WTC11 (cell line): ENCODE results near the gene PRKN. TPM values are rescaled to one million over a fixed set of nuclear protein-coding genes. Genes with fewer than 3 reads are reported as not detected.

Experiments
- ATAC-seq: fragments of 200-7000 bp; cut with Tn5 transposase; 2 replicates; pipeline ENCODE4 v1.10.0; 2021; ENCODE audit warnings: mild to moderate bottlenecking, moderate library complexity
- CTCF ChIA-PET: fragments of 300-600 bp; sonication (Branson Sonifier 250); formaldehyde crosslinking; loops from one replicate; lab custom pipeline; 2021; ENCODE audit warnings: antibody characterized with exemption; lab: Charles Lee
- POLR2A ChIA-PET: fragments of 350-600 bp; sonication (Branson Sonifier 250); formaldehyde crosslinking; loops from one replicate; lab custom pipeline; 2021; ENCODE audit warnings: antibody characterized with exemption; lab: Charles Lee
- DNase-seq: peaks from one replicate; pipeline ENCODE4 v3.0.0; 2021; ENCODE audit warnings: low spot score
- H3K27ac Mint-ChIP-seq: 2 replicates; pipeline ENCODE4 v1.8.0; 2021; ENCODE audit warnings: mixed read lengths
- H3K27me3 Mint-ChIP-seq: 2 replicates; pipeline ENCODE4 v1.8.0; 2021; ENCODE audit warnings: low read depth, mild to moderate bottlenecking, moderate library complexity, mixed read lengths
- H3K36me3 Mint-ChIP-seq: 2 replicates; pipeline ENCODE4 v1.8.0; 2021; ENCODE audit warnings: mixed read lengths
- H3K4me1 Mint-ChIP-seq: 2 replicates; pipeline ENCODE4 v1.8.0; 2022; ENCODE audit warnings: mixed read lengths
- H3K4me3 Mint-ChIP-seq: 2 replicates; pipeline ENCODE4 v1.8.0; 2021; ENCODE audit warnings: mild to moderate bottlenecking, moderate library complexity, mixed read lengths
- H3K9me3 Mint-ChIP-seq: 2 replicates; pipeline ENCODE4 v1.8.0; 2021; ENCODE audit warnings: mixed read lengths
- CBFB ChIP-seq: sonication (generic); formaldehyde crosslinking; IDR thresholded peaks from 2 replicates; pipeline ENCODE4 v1.8.1; 2022; ENCODE audit warnings: mild to moderate bottlenecking, low read depth, missing genetic modification reagents
- CREM ChIP-seq: sonication (generic); formaldehyde crosslinking; IDR thresholded peaks from 2 replicates; pipeline ENCODE4 v1.8.1; 2022; ENCODE audit warnings: mild to moderate bottlenecking, missing genetic modification reagents, moderate library complexity
- E2F4 ChIP-seq: sonication (generic); formaldehyde crosslinking; IDR thresholded peaks from 2 replicates; pipeline ENCODE4 v1.8.1; 2022; ENCODE audit warnings: low read depth, mild to moderate bottlenecking, moderate library complexity, missing genetic modification reagents, borderline replicate concordance
- EMX1 ChIP-seq: fragments of 250-450 bp; sonication (Bioruptor Pico); IDR thresholded peaks from 2 replicates; pipeline ENCODE4 v1.8.0; 2021; ENCODE audit warnings: mild to moderate bottlenecking
- IRF1 ChIP-seq: sonication (generic); formaldehyde crosslinking; IDR thresholded peaks from 2 replicates; pipeline ENCODE4 v1.8.0; 2023; ENCODE audit warnings: missing genetic modification reagents
- KAT7 ChIP-seq: sonication (generic); formaldehyde crosslinking; IDR thresholded peaks from 2 replicates; pipeline ENCODE4 v1.8.1; 2023; ENCODE audit warnings: missing genetic modification reagents, mild to moderate bottlenecking, borderline replicate concordance
- PRRX2 ChIP-seq: fragments of 250-450 bp; sonication (Bioruptor Pico); IDR thresholded peaks from 2 replicates; pipeline ENCODE4 v1.8.0; 2021; ENCODE audit warnings: mild to moderate bottlenecking
- RORB ChIP-seq: fragments of 250-450 bp; sonication (Bioruptor Pico); IDR thresholded peaks from 2 replicates; pipeline ENCODE4 v1.9.0; 2021; ENCODE audit warnings: mild to moderate bottlenecking
- SMAD3 ChIP-seq: sonication (generic); formaldehyde crosslinking; IDR thresholded peaks from 2 replicates; pipeline ENCODE4 v1.8.0; 2022; ENCODE audit warnings: missing genetic modification reagents, mild to moderate bottlenecking, borderline replicate concordance
- STAT6 ChIP-seq: sonication (generic); formaldehyde crosslinking; conservative IDR thresholded peaks from 2 replicates; pipeline ENCODE4 v1.8.1; 2023; ENCODE audit warnings: mild to moderate bottlenecking, low read depth, missing genetic modification reagents, moderate library complexity
- ZNF423 ChIP-seq: fragments of 250-450 bp; sonication (Bioruptor Pico); IDR thresholded peaks from 2 replicates; pipeline ENCODE4 v2.1.2; 2022; ENCODE audit warnings: mild to moderate bottlenecking, moderate library complexity
- ZNF425 ChIP-seq: fragments of 250-450 bp; sonication (Bioruptor Pico); conservative IDR thresholded peaks from 2 replicates; pipeline ENCODE4 v1.9.0; 2021; ENCODE audit warnings: mild to moderate bottlenecking
- total RNA-seq: library from RNA; stranded (reverse); gene quantifications from 3 replicates; pipeline ENCODE4 v1.2.3, GENCODE V29; 2021
- TF ChIP-seq, protein P1 (sequence below): sonication (generic); formaldehyde crosslinking; IDR thresholded peaks from 2 replicates; pipeline ENCODE4 v1.8.0; 2022; ENCODE audit warnings: mild to moderate bottlenecking, missing genetic modification reagents
- TF ChIP-seq, protein P2 (sequence below): fragments of 250-450 bp; sonication (Bioruptor Pico); IDR thresholded peaks from 2 replicates; pipeline ENCODE4 v1.9.0; 2021; ENCODE audit warnings: mild to moderate bottlenecking
- TF ChIP-seq, protein P3 (sequence below): fragments of 250-450 bp; sonication (Bioruptor Pico); IDR thresholded peaks from 2 replicates; pipeline ENCODE4 v2.1.2; 2022; ENCODE audit warnings: mild to moderate bottlenecking, moderate library complexity

PRKN gene
- total RNA-seq, 1 experiment from 2014 or later, result 0.59 TPM

DNA sequence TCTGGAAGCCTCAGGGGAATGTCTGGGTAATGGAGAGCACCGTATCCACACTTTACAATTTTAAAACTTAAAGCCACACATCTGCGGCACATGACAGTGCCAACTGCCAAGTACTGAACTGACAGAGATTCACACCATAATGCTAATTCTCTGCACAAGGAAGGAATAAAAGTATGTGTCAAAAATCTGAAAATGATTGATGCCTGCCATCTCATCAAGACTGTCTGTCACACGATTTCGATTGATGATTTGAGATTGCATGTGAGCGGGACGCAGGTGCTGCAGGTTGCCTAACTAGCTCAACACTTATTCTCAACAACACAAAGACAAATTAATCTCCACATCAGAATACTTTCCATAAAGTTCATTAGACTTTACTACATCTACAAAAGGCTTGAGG lies 391.2 kb downstream of the PRKN start:
- DNase-seq, result no peak
- ChIA-PET CTCF (no interaction called here), POLR2A (no interaction called here)
- TF ChIP-seq CREM (CRISPR knock-in tag) (no peak), ZNF425 (CRISPR knock-in tag) (no peak), PRRX2 (CRISPR knock-in tag) (no peak), RORB (CRISPR knock-in tag) (no peak), STAT6 (no peak), IRF1 (CRISPR knock-in tag) (no peak)
- no peak overlapping the region for H3K27ac Mint-ChIP-seq
- ATAC-seq, result no peak
- no peak overlapping the region for H3K4me3 Mint-ChIP-seq
- no peaks in the 10 kb centered on the region for H3K4me1 Mint-ChIP-seq
- no peaks in the 10 kb centered on the region; the same call in 1 of the 2 replicates for H3K27me3 Mint-ChIP-seq
- H3K36me3 Mint-ChIP-seq, result peaks cover 10% of the 10 kb centered on the region; the same call in 1 of the 2 replicates
- H3K9me3 Mint-ChIP-seq, result peaks cover 27% of the 10 kb centered on the region

GRCh38 chr6:162332365-162332764 lies 395.2 kb downstream of the PRKN start:
- CTCF ChIA-PET, result no interaction called here
- Mint-ChIP-seq H3K27ac (no peak overlapping the region), H3K27me3 (no peaks in the 10 kb centered on the region), H3K36me3 (peaks cover under 1% of the 10 kb centered on the region; the same call in 1 of the 2 replicates), H3K9me3 (peaks cover 19% of the 10 kb centered on the region), H3K4me1 (no peaks in the 10 kb centered on the region), H3K4me3 (no peak overlapping the region)
- ATAC-seq, result no peak
- TF ChIP-seq EMX1 (CRISPR knock-in tag) (no peak), ZNF423 (CRISPR knock-in tag) (no peak), RORB (CRISPR knock-in tag) (no peak), IRF1 (CRISPR knock-in tag) (no peak), CBFB (CRISPR knock-in tag) (no peak), SMAD3 (CRISPR knock-in tag) (no peak), KAT7 (CRISPR knock-in tag) (no peak), E2F4 (CRISPR knock-in tag) (no peak)
- TF ChIP-seq, protein P1, sequence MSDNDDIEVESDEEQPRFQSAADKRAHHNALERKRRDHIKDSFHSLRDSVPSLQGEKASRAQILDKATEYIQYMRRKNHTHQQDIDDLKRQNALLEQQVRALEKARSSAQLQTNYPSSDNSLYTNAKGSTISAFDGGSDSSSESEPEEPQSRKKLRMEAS (CRISPR knock-in tag), result no peak
- TF ChIP-seq, protein P2, sequence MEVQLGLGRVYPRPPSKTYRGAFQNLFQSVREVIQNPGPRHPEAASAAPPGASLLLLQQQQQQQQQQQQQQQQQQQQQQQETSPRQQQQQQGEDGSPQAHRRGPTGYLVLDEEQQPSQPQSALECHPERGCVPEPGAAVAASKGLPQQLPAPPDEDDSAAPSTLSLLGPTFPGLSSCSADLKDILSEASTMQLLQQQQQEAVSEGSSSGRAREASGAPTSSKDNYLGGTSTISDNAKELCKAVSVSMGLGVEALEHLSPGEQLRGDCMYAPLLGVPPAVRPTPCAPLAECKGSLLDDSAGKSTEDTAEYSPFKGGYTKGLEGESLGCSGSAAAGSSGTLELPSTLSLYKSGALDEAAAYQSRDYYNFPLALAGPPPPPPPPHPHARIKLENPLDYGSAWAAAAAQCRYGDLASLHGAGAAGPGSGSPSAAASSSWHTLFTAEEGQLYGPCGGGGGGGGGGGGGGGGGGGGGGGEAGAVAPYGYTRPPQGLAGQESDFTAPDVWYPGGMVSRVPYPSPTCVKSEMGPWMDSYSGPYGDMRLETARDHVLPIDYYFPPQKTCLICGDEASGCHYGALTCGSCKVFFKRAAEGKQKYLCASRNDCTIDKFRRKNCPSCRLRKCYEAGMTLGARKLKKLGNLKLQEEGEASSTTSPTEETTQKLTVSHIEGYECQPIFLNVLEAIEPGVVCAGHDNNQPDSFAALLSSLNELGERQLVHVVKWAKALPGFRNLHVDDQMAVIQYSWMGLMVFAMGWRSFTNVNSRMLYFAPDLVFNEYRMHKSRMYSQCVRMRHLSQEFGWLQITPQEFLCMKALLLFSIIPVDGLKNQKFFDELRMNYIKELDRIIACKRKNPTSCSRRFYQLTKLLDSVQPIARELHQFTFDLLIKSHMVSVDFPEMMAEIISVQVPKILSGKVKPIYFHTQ, result no peak
- TF ChIP-seq, protein P3, sequence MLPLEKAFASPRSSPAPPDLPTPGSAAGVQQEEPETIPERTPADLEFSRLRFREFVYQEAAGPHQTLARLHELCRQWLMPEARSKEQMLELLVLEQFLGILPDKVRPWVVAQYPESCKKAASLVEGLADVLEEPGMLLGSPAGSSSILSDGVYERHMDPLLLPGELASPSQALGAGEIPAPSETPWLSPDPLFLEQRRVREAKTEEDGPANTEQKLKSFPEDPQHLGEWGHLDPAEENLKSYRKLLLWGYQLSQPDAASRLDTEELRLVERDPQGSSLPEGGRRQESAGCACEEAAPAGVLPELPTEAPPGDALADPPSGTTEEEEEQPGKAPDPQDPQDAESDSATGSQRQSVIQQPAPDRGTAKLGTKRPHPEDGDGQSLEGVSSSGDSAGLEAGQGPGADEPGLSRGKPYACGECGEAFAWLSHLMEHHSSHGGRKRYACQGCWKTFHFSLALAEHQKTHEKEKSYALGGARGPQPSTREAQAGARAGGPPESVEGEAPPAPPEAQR, result no peak
- POLR2A ChIA-PET, result no interaction called here
- no peak for DNase-seq
